ENCODE data around the gene CCDC149.

DNA sequence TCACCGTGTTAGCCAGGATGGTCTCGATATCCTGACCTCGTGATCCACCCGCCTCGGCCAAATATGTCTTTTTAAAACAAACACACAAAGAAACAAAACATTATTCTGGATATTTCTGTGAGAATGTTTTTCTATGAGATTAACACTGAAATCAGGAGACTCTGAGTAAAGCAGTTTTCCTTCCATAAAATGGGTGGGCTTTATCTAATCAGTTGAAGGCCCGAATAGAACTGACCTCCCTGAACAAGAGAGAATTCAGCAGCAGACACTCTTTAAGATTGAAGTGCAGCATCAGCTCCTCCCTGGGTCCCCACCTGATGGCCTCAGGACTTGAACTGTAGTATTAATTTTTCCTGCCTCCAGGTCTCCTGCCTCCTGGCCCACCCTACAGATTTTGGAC is 139.9 kb downstream of the CCDC149 start:
- TF ChIP-seq POLR2A (IDR thresholded peaks at IDR 0.05; ENCODE audit: low read length) (no peak), GATA1 (IDR thresholded peaks at IDR 0.05; ENCODE audit: low read depth, low read length) (no peak)
